Natural killer cell (primary cell): ENCODE measurements around the gene SLC24A5. TPM values are rescaled to one million over a fixed set of nuclear protein-coding genes. Genes with fewer than 3 reads are reported as not detected.

Experiments
- ATAC-seq, 3 donors: fragments of 150-1000 bp in 2 of 3; fragments of 200-7000 bp in 1 of 3; cut with Tn5 transposase; 1 replicate in 1 of 3; 2 replicates in 2 of 3; pipeline ENCODE4 v1.10.0; 2021; ENCODE audit warnings: mild to moderate bottlenecking in 2 of 3, moderate library complexity in 2 of 3
- DNase-seq, 2 donors: peaks; one replicate each; pipeline versions ENCODE4 v3.0.0 to v3.0.0-alpha.2; 2013 to 2021; ENCODE audit warnings: mixed read lengths in 1 of 2
- H3K27ac ChIP-seq: one replicate; pipeline ENCODE4 v1.5.1; 2013; ENCODE audit warnings: mild to moderate bottlenecking, low read length
- H3K27me3 ChIP-seq: one replicate; pipeline ENCODE4 v1.6.1; 2013; ENCODE audit warnings: low read length; ENCODE audit not compliant: control insufficient read depth, insufficient read depth
- H3K36me3 ChIP-seq: one replicate; pipeline ENCODE4 v1.6.1; 2013; ENCODE audit warnings: low read length; ENCODE audit not compliant: control insufficient read depth, insufficient read depth
- H3K4me1 ChIP-seq: one replicate; pipeline ENCODE4 v1.6.1; 2013; ENCODE audit warnings: low read length; ENCODE audit not compliant: control insufficient read depth, insufficient read depth
- H3K4me3 ChIP-seq: one replicate; pipeline ENCODE4 v1.5.1; 2013; ENCODE audit warnings: low read length
- H3K9me3 ChIP-seq: one replicate; pipeline ENCODE4 v1.6.1; 2013; ENCODE audit warnings: low read length; ENCODE audit not compliant: control insufficient read depth, insufficient read depth
- H3K27ac Mint-ChIP-seq, 2 donors: one replicate each; pipeline ENCODE4 v1.8.0; 2022; ENCODE audit warnings: mild to moderate bottlenecking in 2 of 2, mixed read lengths in 2 of 2, moderate library complexity in 1 of 2
- H3K27me3 Mint-ChIP-seq, 2 donors: one replicate each; pipeline ENCODE4 v1.8.0; 2022; ENCODE audit warnings: low read depth in 2 of 2, mixed read lengths in 2 of 2
- H3K36me3 Mint-ChIP-seq: one replicate; pipeline ENCODE4 v1.8.0; 2022; ENCODE audit warnings: mixed read lengths
- H3K4me1 Mint-ChIP-seq, 2 donors: one replicate each; pipeline ENCODE4 v1.8.0; 2022; ENCODE audit warnings: mixed read lengths in 2 of 2
- H3K4me3 Mint-ChIP-seq: one replicate; pipeline ENCODE4 v1.8.0; 2022; ENCODE audit warnings: mild to moderate bottlenecking, moderate library complexity, mixed read lengths
- H3K9me3 Mint-ChIP-seq, 2 donors: one replicate each; pipeline ENCODE4 v1.8.0; 2022; ENCODE audit warnings: mixed read lengths in 2 of 2
- WGBS: methylation state at CpG from one replicate; pipeline ENCODE4 v1.1.7; 2013; ENCODE audit warnings: missing lambda C conversion rate; ENCODE audit not compliant: insufficient coverage; 5-methylcytosine and 5-hydroxymethylcytosine counted together
- intact Hi-C: fragments of 100-400 bp; cut with micrococcal nuclease; formaldehyde crosslinking; loops from one replicate; pipeline ENCODE4 v1.14.2; 2022
- total RNA-seq, 4 donors: library from RNA; stranded (reverse); fragments of 120-200 nt in 1 of 4; gene quantifications; one replicate each; pipeline versions ENCODE4 v1.2.3 to v1.2.4, GENCODE V29; 2013 to 2022
- TF ChIP-seq, protein P1 (sequence below): fragments of 200-600 bp; IDR thresholded peaks from one replicate; pipeline ENCODE4 v1.8.0; 2022; ENCODE audit warnings: antibody characterized with exemption

SLC24A5 gene
- total RNA-seq, 3 donors from 2014 or later (not counting 1 experiment from before 2014, with no cell fraction given), result not detected

DNA sequence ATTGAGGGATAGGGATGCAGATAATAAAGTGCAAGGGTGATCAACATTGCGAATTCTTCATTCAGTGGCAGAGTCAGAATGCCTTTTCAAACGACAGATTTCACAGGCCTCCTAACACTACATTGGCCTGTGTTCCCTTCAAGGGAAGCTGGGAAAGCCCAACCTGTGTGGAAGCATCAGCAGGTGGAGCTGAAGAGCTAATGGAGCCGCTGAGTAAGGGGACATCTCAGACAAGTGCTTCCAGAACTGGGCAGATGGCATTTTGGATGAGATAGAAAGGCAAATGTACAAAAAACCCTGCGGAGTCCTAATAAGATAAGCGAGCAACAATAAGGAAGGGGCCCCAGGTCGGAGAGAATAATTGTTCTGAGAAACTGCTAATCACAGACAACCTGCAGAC is 8.5 kb upstream of the SLC24A5 start:
- intact Hi-C loops, result no loop called here
- H3K9me3 ChIP-seq, result no peaks in the 10 kb centered on the region
- Mint-ChIP-seq H3K27me3 (peaks cover 7 to 13% of the 10 kb centered on the region in 2 donors), H3K36me3 (no peaks in the 10 kb centered on the region), H3K4me3 (no peak overlapping the region), H3K9me3 (no peaks in the 10 kb centered on the region), H3K4me1 (no peaks in the 10 kb centered on the region), H3K27ac (no peak overlapping the region)
- H3K4me1 ChIP-seq, result no peaks in the 10 kb centered on the region
- H3K36me3 ChIP-seq, result no peaks in the 10 kb centered on the region
- ATAC-seq, result no peak
- H3K27me3 ChIP-seq, result peaks cover 2% of the 10 kb centered on the region
- no peak overlapping the region for H3K27ac ChIP-seq
- peak in 1 of 2 donors; percentile 8 for DNase-seq
- 45% methylated on average over 6 of the region's 6 CpGs for WGBS
- TF ChIP-seq, protein P1, sequence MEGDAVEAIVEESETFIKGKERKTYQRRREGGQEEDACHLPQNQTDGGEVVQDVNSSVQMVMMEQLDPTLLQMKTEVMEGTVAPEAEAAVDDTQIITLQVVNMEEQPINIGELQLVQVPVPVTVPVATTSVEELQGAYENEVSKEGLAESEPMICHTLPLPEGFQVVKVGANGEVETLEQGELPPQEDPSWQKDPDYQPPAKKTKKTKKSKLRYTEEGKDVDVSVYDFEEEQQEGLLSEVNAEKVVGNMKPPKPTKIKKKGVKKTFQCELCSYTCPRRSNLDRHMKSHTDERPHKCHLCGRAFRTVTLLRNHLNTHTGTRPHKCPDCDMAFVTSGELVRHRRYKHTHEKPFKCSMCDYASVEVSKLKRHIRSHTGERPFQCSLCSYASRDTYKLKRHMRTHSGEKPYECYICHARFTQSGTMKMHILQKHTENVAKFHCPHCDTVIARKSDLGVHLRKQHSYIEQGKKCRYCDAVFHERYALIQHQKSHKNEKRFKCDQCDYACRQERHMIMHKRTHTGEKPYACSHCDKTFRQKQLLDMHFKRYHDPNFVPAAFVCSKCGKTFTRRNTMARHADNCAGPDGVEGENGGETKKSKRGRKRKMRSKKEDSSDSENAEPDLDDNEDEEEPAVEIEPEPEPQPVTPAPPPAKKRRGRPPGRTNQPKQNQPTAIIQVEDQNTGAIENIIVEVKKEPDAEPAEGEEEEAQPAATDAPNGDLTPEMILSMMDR, result no peak
- no peak overlapping the region for H3K4me3 ChIP-seq

- WGBS, result 61% methylated on average over 4 of the region's 5 CpGs
- no peak for ATAC-seq
- no peak overlapping the region for H3K27ac Mint-ChIP-seq
- Histone ChIP-seq H3K27ac (no peak overlapping the region), H3K27me3 (peaks cover 2% of the 10 kb centered on the region), H3K4me1 (no peaks in the 10 kb centered on the region), H3K4me3 (no peak overlapping the region), H3K9me3 (no peaks in the 10 kb centered on the region), H3K36me3 (no peaks in the 10 kb centered on the region)
- DNase-seq, result no peak
- H3K27me3 Mint-ChIP-seq, result peaks cover 5 to 13% of the 10 kb centered on the region in 2 donors
- no peaks in the 10 kb centered on the region for H3K9me3 Mint-ChIP-seq
- intact Hi-C loops, result no loop called here
- TF ChIP-seq, protein P1, result no peak
- no peak overlapping the region for H3K4me3 Mint-ChIP-seq
- H3K4me1 Mint-ChIP-seq, result no peaks in the 10 kb centered on the region
- no peaks in the 10 kb centered on the region for H3K36me3 Mint-ChIP-seq
Observed at GRCh38 chr15:48119277-48119676, 1.5 kb upstream of the SLC24A5 start.

- TF ChIP-seq, protein P1, result no peak
- Mint-ChIP-seq H3K27me3 (no peaks in the 10 kb centered on the region), H3K27ac (no peak overlapping the region), H3K4me1 (no peaks in the 10 kb centered on the region), H3K4me3 (no peak overlapping the region), H3K36me3 (no peaks in the 10 kb centered on the region), H3K9me3 (peaks cover 0 to 3% of the 10 kb centered on the region in 2 donors)
- no peak overlapping the region for H3K4me3 ChIP-seq
- intact Hi-C loops, result no loop called here
- ATAC-seq (no peak), DNase-seq (no peak)
- no peaks in the 10 kb centered on the region for H3K36me3 ChIP-seq
- no peak overlapping the region for H3K27ac ChIP-seq
- no peaks in the 10 kb centered on the region for H3K4me1 ChIP-seq
- WGBS, result 92% methylated on average over 7 of the region's 8 CpGs
- no peaks in the 10 kb centered on the region for H3K9me3 ChIP-seq
- H3K27me3 ChIP-seq, result no peaks in the 10 kb centered on the region
Observed at GRCh38 chr15:48121849-48122248, 1.1 kb downstream of the SLC24A5 start.

GRCh38 chr15:48126667-48127355 is 6.0 kb downstream of the SLC24A5 start:
- peaks cover 0 to 2% of the 10 kb centered on the region in 2 donors for H3K27me3 Mint-ChIP-seq
- H3K9me3 Mint-ChIP-seq, result peaks cover 0 to 3% of the 10 kb centered on the region in 2 donors
- H3K9me3 ChIP-seq, result no peaks in the 10 kb centered on the region
- no peaks in the 10 kb centered on the region for H3K27me3 ChIP-seq
- no peaks in the 10 kb centered on the region for H3K36me3 Mint-ChIP-seq
- no peaks in the 10 kb centered on the region for H3K4me1 Mint-ChIP-seq
- WGBS, result 90% methylated on average over 5 of the region's 6 CpGs
- TF ChIP-seq, protein P1, result no peak
- no peak overlapping the region for H3K4me3 Mint-ChIP-seq
- H3K27ac Mint-ChIP-seq, result no peak overlapping the region
- H3K4me1 ChIP-seq, result no peaks in the 10 kb centered on the region
- ATAC-seq (no peak), DNase-seq (no peak)
- intact Hi-C loops, result no loop called here
- no peak overlapping the region for H3K4me3 ChIP-seq
- no peak overlapping the region for H3K27ac ChIP-seq
- no peaks in the 10 kb centered on the region for H3K36me3 ChIP-seq
